Measurements from ENCODE around the gene ZNF385B. TPM values are rescaled to one million over a fixed set of nuclear protein-coding genes. Genes with fewer than 3 reads are reported as not detected.

The ZNF385B gene
- polyA plus RNA-seq, 1 donor from 2014 or later, result 0.31 TPM

DNA sequence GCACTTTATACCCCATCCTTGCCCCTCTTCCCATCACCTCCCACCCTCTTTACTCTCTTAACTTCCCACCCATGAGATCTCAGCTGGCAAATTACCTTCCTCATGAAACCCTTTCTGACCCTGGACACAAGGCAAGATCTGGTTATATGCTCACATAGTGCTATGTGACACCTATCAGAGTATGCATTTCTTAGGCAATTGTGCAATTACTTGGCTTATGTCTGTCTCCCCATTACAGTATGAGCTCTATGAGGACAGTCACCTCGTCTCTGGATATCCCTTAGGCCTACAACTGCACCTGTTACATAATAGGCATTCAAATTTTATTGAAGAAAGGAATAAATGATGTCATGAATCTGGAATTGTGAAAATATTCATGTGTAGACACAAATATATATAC lies 91.4 kb downstream of the ZNF385B start:
- no peak overlapping the region for H3K27ac ChIP-seq (ENCODE audit: low read length)
- no peak overlapping the region for H3K4me2 ChIP-seq (ENCODE audit: low read length)
- no peak overlapping the region for H3K9ac ChIP-seq (ENCODE audit: low read length)
- H3K27me3 ChIP-seq (ENCODE audit: insufficient read depth, low read depth, low read length), result no peaks in the 10 kb centered on the region
- no peak overlapping the region for H3K4me3 ChIP-seq (ENCODE audit: low read length)
- no peaks in the 10 kb centered on the region for H3F3A ChIP-seq (ENCODE audit: insufficient read depth, low read length, poor library complexity, severe bottlenecking)
- no peaks in the 10 kb centered on the region for H3K79me2 ChIP-seq (replicated peaks; ENCODE audit: insufficient read depth, low read length)
- TF ChIP-seq SMC3 (conservative IDR thresholded peaks at IDR 0.05; ENCODE audit: poor library complexity) (no peak), EZH2 (IDR thresholded peaks at IDR 0.05; ENCODE audit: borderline replicate concordance, insufficient read depth, low read length, poor library complexity, severe bottlenecking) (no peak)
- TF ChIP-seq, protein P1, sequence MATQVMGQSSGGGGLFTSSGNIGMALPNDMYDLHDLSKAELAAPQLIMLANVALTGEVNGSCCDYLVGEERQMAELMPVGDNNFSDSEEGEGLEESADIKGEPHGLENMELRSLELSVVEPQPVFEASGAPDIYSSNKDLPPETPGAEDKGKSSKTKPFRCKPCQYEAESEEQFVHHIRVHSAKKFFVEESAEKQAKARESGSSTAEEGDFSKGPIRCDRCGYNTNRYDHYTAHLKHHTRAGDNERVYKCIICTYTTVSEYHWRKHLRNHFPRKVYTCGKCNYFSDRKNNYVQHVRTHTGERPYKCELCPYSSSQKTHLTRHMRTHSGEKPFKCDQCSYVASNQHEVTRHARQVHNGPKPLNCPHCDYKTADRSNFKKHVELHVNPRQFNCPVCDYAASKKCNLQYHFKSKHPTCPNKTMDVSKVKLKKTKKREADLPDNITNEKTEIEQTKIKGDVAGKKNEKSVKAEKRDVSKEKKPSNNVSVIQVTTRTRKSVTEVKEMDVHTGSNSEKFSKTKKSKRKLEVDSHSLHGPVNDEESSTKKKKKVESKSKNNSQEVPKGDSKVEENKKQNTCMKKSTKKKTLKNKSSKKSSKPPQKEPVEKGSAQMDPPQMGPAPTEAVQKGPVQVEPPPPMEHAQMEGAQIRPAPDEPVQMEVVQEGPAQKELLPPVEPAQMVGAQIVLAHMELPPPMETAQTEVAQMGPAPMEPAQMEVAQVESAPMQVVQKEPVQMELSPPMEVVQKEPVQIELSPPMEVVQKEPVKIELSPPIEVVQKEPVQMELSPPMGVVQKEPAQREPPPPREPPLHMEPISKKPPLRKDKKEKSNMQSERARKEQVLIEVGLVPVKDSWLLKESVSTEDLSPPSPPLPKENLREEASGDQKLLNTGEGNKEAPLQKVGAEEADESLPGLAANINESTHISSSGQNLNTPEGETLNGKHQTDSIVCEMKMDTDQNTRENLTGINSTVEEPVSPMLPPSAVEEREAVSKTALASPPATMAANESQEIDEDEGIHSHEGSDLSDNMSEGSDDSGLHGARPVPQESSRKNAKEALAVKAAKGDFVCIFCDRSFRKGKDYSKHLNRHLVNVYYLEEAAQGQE (IDR thresholded peaks at IDR 0.05; ENCODE audit: borderline replicate concordance), result no peak
- no peak overlapping the region for H2AFZ ChIP-seq (ENCODE audit: low read depth, low read length)
- H4K20me1 ChIP-seq (ENCODE audit: insufficient read depth), result no peaks in the 10 kb centered on the region
- H3K9me2 ChIP-seq (ENCODE audit: insufficient read depth, low read length), result no peaks in the 10 kb centered on the region
- no peaks in the 10 kb centered on the region for H3K9me3 ChIP-seq (ENCODE audit: low read length)
- H3K36me3 ChIP-seq (ENCODE audit: insufficient read depth, low read length), result no peaks in the 10 kb centered on the region

DNA sequence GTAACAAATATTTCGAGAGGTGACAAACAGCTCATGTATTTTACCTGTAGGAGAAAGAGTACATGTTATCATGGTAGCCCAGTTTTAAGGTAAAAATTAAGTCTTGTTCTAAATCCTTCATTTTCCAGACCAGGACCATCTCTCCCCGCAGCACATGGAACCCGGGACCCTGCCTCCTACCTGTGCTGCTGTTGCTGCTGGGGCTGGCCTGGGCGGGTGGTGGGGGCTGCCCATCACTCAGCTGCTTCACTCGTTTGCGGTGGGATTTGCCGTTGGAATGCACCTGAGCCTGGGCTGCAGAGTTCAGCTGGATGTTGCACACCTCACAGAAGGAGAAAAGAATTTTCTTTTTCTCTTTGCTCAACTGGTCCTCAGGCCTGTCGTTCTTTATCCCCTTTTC lies 92.1 kb downstream of the ZNF385B start:
- no peaks in the 10 kb centered on the region for H3K27me3 ChIP-seq (ENCODE audit: insufficient read depth, low read depth, low read length)
- no peak overlapping the region for H2AFZ ChIP-seq (ENCODE audit: low read depth, low read length)
- no peaks in the 10 kb centered on the region for H3K9me3 ChIP-seq (ENCODE audit: low read length)
- no peak overlapping the region for H3K9ac ChIP-seq (ENCODE audit: low read length)
- H3K36me3 ChIP-seq (ENCODE audit: insufficient read depth, low read length), result no peaks in the 10 kb centered on the region
- no peak overlapping the region for H3K4me3 ChIP-seq (ENCODE audit: low read length)
- H4K20me1 ChIP-seq (ENCODE audit: insufficient read depth), result no peaks in the 10 kb centered on the region
- no peak overlapping the region for H3K27ac ChIP-seq (ENCODE audit: low read length)
- TF ChIP-seq MXI1 (conservative IDR thresholded peaks at IDR 0.05; ENCODE audit: poor library complexity, severe bottlenecking) (no peak), EP300 (conservative IDR thresholded peaks at IDR 0.05; ENCODE audit: poor library complexity, severe bottlenecking) (no peak), TAF1 (IDR thresholded peaks at IDR 0.05; ENCODE audit: low read depth) (no peak), POLR2AphosphoS5 (IDR thresholded peaks at IDR 0.05) (no peak), RAD21 (conservative IDR thresholded peaks at IDR 0.05) (no peak)
- no peaks in the 10 kb centered on the region for H3K9me2 ChIP-seq (ENCODE audit: insufficient read depth, low read length)
- no peak overlapping the region for H3K4me2 ChIP-seq (ENCODE audit: low read length)
- no peaks in the 10 kb centered on the region for H3K79me2 ChIP-seq (replicated peaks; ENCODE audit: insufficient read depth, low read length)
- no peaks in the 10 kb centered on the region for H3F3A ChIP-seq (ENCODE audit: insufficient read depth, low read length, poor library complexity, severe bottlenecking)

DNA sequence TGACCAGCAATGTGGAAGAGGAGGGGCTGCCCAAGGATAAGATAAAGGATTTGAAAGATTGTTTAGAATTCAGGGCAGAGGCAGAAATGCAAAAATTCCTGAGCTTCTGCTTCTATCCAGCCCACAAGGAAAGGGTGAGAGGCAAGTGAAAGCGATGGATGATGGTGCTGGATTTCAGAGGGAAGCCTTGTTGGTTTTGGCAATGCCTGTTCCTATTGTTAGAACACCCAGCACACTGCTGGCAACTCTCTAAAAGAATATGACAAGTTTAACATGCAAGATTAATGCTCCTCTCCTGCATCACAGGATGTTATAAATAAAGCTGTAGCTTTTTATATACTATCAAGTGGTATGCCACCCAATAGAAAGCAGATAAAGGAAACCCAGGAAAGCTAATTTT lies 92.6 kb downstream of the ZNF385B start:
- Histone ChIP-seq H3K9me2 (ENCODE audit: insufficient read depth, low read length) (no peaks in the 10 kb centered on the region), H2AFZ (ENCODE audit: low read depth, low read length) (no peak overlapping the region), H3F3A (ENCODE audit: insufficient read depth, low read length, poor library complexity, severe bottlenecking) (no peaks in the 10 kb centered on the region), H4K20me1 (ENCODE audit: insufficient read depth) (no peaks in the 10 kb centered on the region), H3K4me2 (ENCODE audit: low read length) (no peak overlapping the region), H3K36me3 (ENCODE audit: insufficient read depth, low read length) (no peaks in the 10 kb centered on the region), H3K79me2 (replicated peaks; ENCODE audit: insufficient read depth, low read length) (no peaks in the 10 kb centered on the region), H3K9me3 (ENCODE audit: low read length) (no peaks in the 10 kb centered on the region), H3K9ac (ENCODE audit: low read length) (no peak overlapping the region), H3K4me3 (ENCODE audit: low read length) (no peak overlapping the region), H3K27ac (ENCODE audit: low read length) (no peak overlapping the region), H3K27me3 (ENCODE audit: insufficient read depth, low read depth, low read length) (no peaks in the 10 kb centered on the region)
- TF ChIP-seq TAF1 (IDR thresholded peaks at IDR 0.05; ENCODE audit: low read depth) (no peak), EZH2 (IDR thresholded peaks at IDR 0.05; ENCODE audit: borderline replicate concordance, insufficient read depth, low read length, poor library complexity, severe bottlenecking) (no peak), SMC3 (conservative IDR thresholded peaks at IDR 0.05; ENCODE audit: poor library complexity) (no peak), MXI1 (conservative IDR thresholded peaks at IDR 0.05; ENCODE audit: poor library complexity, severe bottlenecking) (no peak), POLR2AphosphoS5 (IDR thresholded peaks at IDR 0.05) (no peak), EP300 (conservative IDR thresholded peaks at IDR 0.05; ENCODE audit: poor library complexity, severe bottlenecking) (no peak), RAD21 (conservative IDR thresholded peaks at IDR 0.05) (no peak)
- TF ChIP-seq, protein P2, sequence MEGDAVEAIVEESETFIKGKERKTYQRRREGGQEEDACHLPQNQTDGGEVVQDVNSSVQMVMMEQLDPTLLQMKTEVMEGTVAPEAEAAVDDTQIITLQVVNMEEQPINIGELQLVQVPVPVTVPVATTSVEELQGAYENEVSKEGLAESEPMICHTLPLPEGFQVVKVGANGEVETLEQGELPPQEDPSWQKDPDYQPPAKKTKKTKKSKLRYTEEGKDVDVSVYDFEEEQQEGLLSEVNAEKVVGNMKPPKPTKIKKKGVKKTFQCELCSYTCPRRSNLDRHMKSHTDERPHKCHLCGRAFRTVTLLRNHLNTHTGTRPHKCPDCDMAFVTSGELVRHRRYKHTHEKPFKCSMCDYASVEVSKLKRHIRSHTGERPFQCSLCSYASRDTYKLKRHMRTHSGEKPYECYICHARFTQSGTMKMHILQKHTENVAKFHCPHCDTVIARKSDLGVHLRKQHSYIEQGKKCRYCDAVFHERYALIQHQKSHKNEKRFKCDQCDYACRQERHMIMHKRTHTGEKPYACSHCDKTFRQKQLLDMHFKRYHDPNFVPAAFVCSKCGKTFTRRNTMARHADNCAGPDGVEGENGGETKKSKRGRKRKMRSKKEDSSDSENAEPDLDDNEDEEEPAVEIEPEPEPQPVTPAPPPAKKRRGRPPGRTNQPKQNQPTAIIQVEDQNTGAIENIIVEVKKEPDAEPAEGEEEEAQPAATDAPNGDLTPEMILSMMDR (IDR thresholded peaks at IDR 0.05; ENCODE audit: poor library complexity, severe bottlenecking), result no peak
- TF ChIP-seq, protein P1 (IDR thresholded peaks at IDR 0.05; ENCODE audit: borderline replicate concordance), result no peak

Measured in neural cell (in vitro differentiated cells).